Left ventricle myocardium inferior (tissue), 1 donor: ENCODE data around the gene NRG3. TPM values are rescaled to one million over a fixed set of nuclear protein-coding genes. Genes with fewer than 3 reads are reported as not detected.
A peak's percentile ranks its signal among the peaks of the same experiment; 100 is the strongest.

ENCODE experiments used
- DNase-seq: peaks from one replicate; pipeline ENCODE4 v3.0.0-alpha.2; 2020
- H3K27ac ChIP-seq: fragments of 200-600 bp; replicated peaks from 2 replicates; pipeline ENCODE4 v1.8.0; 2021
- H3K27me3 ChIP-seq: fragments of 200-600 bp; 2 replicates; pipeline ENCODE4 v1.8.0; 2021; ENCODE audit warnings: low read depth
- H3K36me3 ChIP-seq: fragments of 200-600 bp; 2 replicates; pipeline ENCODE4 v1.8.0; 2021
- H3K4me1 ChIP-seq: fragments of 200-600 bp; 2 replicates; pipeline ENCODE4 v1.8.0; 2021
- H3K4me3 ChIP-seq: fragments of 200-600 bp; 2 replicates; pipeline ENCODE4 v1.8.0; 2021; ENCODE audit warnings: mild to moderate bottlenecking, moderate library complexity
- H3K9me3 ChIP-seq: fragments of 200-600 bp; replicated peaks from 2 replicates; pipeline ENCODE4 v1.8.0; 2021
- CTCF ChIP-seq: fragments of 200-600 bp; IDR thresholded peaks from 2 replicates; pipeline ENCODE4 v1.8.0; 2021; ENCODE audit warnings: antibody characterized with exemption, mild to moderate bottlenecking, borderline replicate concordance
- intact Hi-C: fragments of 100-400 bp; cut with micrococcal nuclease; formaldehyde crosslinking; loops from one replicate; pipeline ENCODE4 v1.11.0; 2022
- total RNA-seq: library from RNA; stranded (reverse); fragmentation: NEBNext Ultra II Directional; extraction: Animal tissue kit (Norgen Biotek cat#: 25700); gene quantifications from one replicate; pipeline ENCODE4 v1.2.1, GENCODE V29; 2021
- donor health status: DM: no; HTN: yes; CAD: no; lungs with severe emphysema.

NRG3 gene
- total RNA-seq, 1 donor from 2014 or later: 0.11 TPM

- Histone ChIP-seq H3K9me3 (no peaks in the 10 kb centered on the region), H3K36me3 (no peaks in the 10 kb centered on the region), H3K4me1 (no peaks in the 10 kb centered on the region), H3K27ac (no peak overlapping the region), H3K4me3 (no peak overlapping the region), H3K27me3 (no peaks in the 10 kb centered on the region)
- intact Hi-C loops: no loop called here
- no peak for TF ChIP-seq CTCF
- DNase-seq: no peak
Measured at GRCh38 chr10:81914736-81915503, 39.9 kb downstream of the NRG3 start.

- TF ChIP-seq CTCF: no peak
- Histone ChIP-seq H3K36me3 (no peaks in the 10 kb centered on the region), H3K27ac (no peak overlapping the region), H3K27me3 (no peaks in the 10 kb centered on the region), H3K9me3 (no peaks in the 10 kb centered on the region), H3K4me3 (no peak overlapping the region), H3K4me1 (no peaks in the 10 kb centered on the region)
- no peak for DNase-seq
- intact Hi-C loops: no loop called here
Measured at GRCh38 chr10:81915504-81915897, 40.5 kb downstream of the NRG3 start.

- no peaks in the 10 kb centered on the region for H3K9me3 ChIP-seq
- no peak overlapping the region for H3K27ac ChIP-seq
- no peak for TF ChIP-seq CTCF
- no peak for DNase-seq
- H3K36me3 ChIP-seq: no peaks in the 10 kb centered on the region
- no peak overlapping the region for H3K4me3 ChIP-seq
- intact Hi-C loops: no loop called here
- H3K27me3 ChIP-seq: no peaks in the 10 kb centered on the region
- H3K4me1 ChIP-seq: no peaks in the 10 kb centered on the region
Measured at GRCh38 chr10:81917666-81918065, 42.7 kb downstream of the NRG3 start.

GRCh38 chr10:81918766-81919165 lies 43.8 kb downstream of the NRG3 start:
- intact Hi-C loops: no loop called here
- DNase-seq: no peak
- H3K4me3 ChIP-seq: no peak overlapping the region
- H3K27me3 ChIP-seq: no peaks in the 10 kb centered on the region
- no peaks in the 10 kb centered on the region for H3K36me3 ChIP-seq
- no peaks in the 10 kb centered on the region for H3K4me1 ChIP-seq
- H3K27ac ChIP-seq: no peak overlapping the region
- H3K9me3 ChIP-seq: no peaks in the 10 kb centered on the region
- no peak for TF ChIP-seq CTCF

- Histone ChIP-seq H3K4me1 (no peaks in the 10 kb centered on the region), H3K36me3 (no peaks in the 10 kb centered on the region), H3K9me3 (no peaks in the 10 kb centered on the region), H3K4me3 (no peak overlapping the region), H3K27me3 (no peaks in the 10 kb centered on the region), H3K27ac (no peak overlapping the region)
- TF ChIP-seq CTCF: peak; percentile 12
- intact Hi-C loops: no loop called here
- no peak for DNase-seq
Measured at GRCh38 chr10:81920213-81920829, 45.3 kb downstream of the NRG3 start.
